ENCODE data around the gene EXOC3. TPM values are rescaled to one million over a fixed set of nuclear protein-coding genes. Genes with fewer than 3 reads are reported as not detected.
"Not testable (repeated sequence)": the region's sequence is repeated elsewhere in the genome, so short reads cannot be mapped to it uniquely, and the experiment has no call there.

EXOC3 gene
- polyA plus RNA-seq, 4 donors, result 41.9 to 76.2 (median 52.6) TPM

GRCh38 chr5:406041-406440 is 36.9 kb upstream of the EXOC3 start:
- DNase-seq (ENCODE audit: low read depth in 4 of 4, low spot score in 3 of 4), result no peak

- no peak for DNase-seq (ENCODE audit: low read depth in 4 of 4, low spot score in 3 of 4)
Measured at GRCh38 chr5:407051-407450, 35.9 kb upstream of the EXOC3 start.

GRCh38 chr5:407801-408268 is 35.1 kb upstream of the EXOC3 start:
- no peak for DNase-seq (ENCODE audit: low read depth in 4 of 4, low spot score in 3 of 4)

GRCh38 chr5:410911-411517 is 32.0 kb upstream of the EXOC3 start:
- DNase-seq (ENCODE audit: low read depth in 4 of 4, low spot score in 3 of 4), result no peak

- DNase-seq (ENCODE audit: low read depth in 4 of 4, low spot score in 3 of 4), result no peak
Measured at GRCh38 chr5:411728-412127, 31.2 kb upstream of the EXOC3 start.

GRCh38 chr5:414991-415927 is 27.7 kb upstream of the EXOC3 start:
- not testable (repeated sequence) for DNase-seq (ENCODE audit: low read depth in 4 of 4, low spot score in 3 of 4)

- DNase-seq (ENCODE audit: low read depth in 4 of 4, low spot score in 3 of 4), result no peak
Measured at GRCh38 chr5:415928-416635, 26.9 kb upstream of the EXOC3 start.

- DNase-seq (ENCODE audit: low read depth in 4 of 4, low spot score in 3 of 4), result no peak
Measured at GRCh38 chr5:416636-416960, 26.4 kb upstream of the EXOC3 start.

GRCh38 chr5:417301-418161 is 25.4 kb upstream of the EXOC3 start:
- no peak for DNase-seq (ENCODE audit: low read depth in 4 of 4, low spot score in 3 of 4)

GRCh38 chr5:418162-419121 is 24.5 kb upstream of the EXOC3 start:
- no peak for DNase-seq (ENCODE audit: low read depth in 4 of 4, low spot score in 3 of 4)

- no peak for DNase-seq (ENCODE audit: low read depth in 4 of 4, low spot score in 3 of 4)
Measured at GRCh38 chr5:419970-420369, 23.0 kb upstream of the EXOC3 start.

GRCh38 chr5:420632-421286 is 22.2 kb upstream of the EXOC3 start:
- no peak for DNase-seq (ENCODE audit: low read depth in 4 of 4, low spot score in 3 of 4)

- DNase-seq (ENCODE audit: low read depth in 4 of 4, low spot score in 3 of 4), result no peak
Measured at GRCh38 chr5:421287-421880, 21.6 kb upstream of the EXOC3 start.

- no peak for DNase-seq (ENCODE audit: low read depth in 4 of 4, low spot score in 3 of 4)
Measured at GRCh38 chr5:421901-422300, 21.1 kb upstream of the EXOC3 start.

GRCh38 chr5:422323-423232 is 20.4 kb upstream of the EXOC3 start:
- DNase-seq (ENCODE audit: low read depth in 4 of 4, low spot score in 3 of 4), result no peak

GRCh38 chr5:423233-423565 is 19.8 kb upstream of the EXOC3 start:
- DNase-seq (ENCODE audit: low read depth in 4 of 4, low spot score in 3 of 4), result no peak

GRCh38 chr5:423626-424261 is 19.2 kb upstream of the EXOC3 start:
- DNase-seq (ENCODE audit: low read depth in 4 of 4, low spot score in 3 of 4), result no peak

Data from left renal pelvis (tissue), 4 donors.